HL-60 (cell line): ENCODE results near the gene AK1.

Source experiments
- POLR2AphosphoS5 ChIP-seq: IDR thresholded peaks from 2 replicates; pipeline ENCODE4 v1.6.1; 2012; ENCODE audit warnings: low read depth
- REST ChIP-seq: IDR thresholded peaks from 2 replicates; pipeline ENCODE4 v1.6.1; 2012; ENCODE audit warnings: low read depth; ENCODE audit not compliant: insufficient replicate concordance
- TF ChIP-seq, protein P1 (sequence below): IDR thresholded peaks from one replicate; pipeline ENCODE4 v1.5.1; 2011; ENCODE audit warnings: low read length, control low read depth, inconsistent platforms; ENCODE audit not compliant: insufficient read depth

GRCh38 chr9:127873886-127874285 lies 3.6 kb downstream of the AK1 start:
- TF ChIP-seq, protein P1, sequence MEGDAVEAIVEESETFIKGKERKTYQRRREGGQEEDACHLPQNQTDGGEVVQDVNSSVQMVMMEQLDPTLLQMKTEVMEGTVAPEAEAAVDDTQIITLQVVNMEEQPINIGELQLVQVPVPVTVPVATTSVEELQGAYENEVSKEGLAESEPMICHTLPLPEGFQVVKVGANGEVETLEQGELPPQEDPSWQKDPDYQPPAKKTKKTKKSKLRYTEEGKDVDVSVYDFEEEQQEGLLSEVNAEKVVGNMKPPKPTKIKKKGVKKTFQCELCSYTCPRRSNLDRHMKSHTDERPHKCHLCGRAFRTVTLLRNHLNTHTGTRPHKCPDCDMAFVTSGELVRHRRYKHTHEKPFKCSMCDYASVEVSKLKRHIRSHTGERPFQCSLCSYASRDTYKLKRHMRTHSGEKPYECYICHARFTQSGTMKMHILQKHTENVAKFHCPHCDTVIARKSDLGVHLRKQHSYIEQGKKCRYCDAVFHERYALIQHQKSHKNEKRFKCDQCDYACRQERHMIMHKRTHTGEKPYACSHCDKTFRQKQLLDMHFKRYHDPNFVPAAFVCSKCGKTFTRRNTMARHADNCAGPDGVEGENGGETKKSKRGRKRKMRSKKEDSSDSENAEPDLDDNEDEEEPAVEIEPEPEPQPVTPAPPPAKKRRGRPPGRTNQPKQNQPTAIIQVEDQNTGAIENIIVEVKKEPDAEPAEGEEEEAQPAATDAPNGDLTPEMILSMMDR, result no peak
- no peak for TF ChIP-seq POLR2AphosphoS5
- no peak for TF ChIP-seq REST
